Tibial nerve (tissue), 3 donors: Measurements from ENCODE around the gene NCBP2.

Experiments used
- POLR2A ChIP-seq, 2 donors: fragments of 450-650 bp; IDR thresholded peaks; one replicate each; pipeline ENCODE4 v1.6.1; 2017; ENCODE audit warnings: antibody characterized with exemption in 2 of 2, mild to moderate bottlenecking in 2 of 2, moderate library complexity in 2 of 2
- TF ChIP-seq, protein P1 (sequence below), 5 experiments: fragments of 200-600 bp in 3 of 5; fragments of 450-650 bp in 2 of 5; sonication (generic) in 3 of 5; IDR thresholded peaks; one replicate each; pipeline ENCODE4 v1.5.1; 2016 to 2019; ENCODE audit warnings: antibody characterized with exemption in 5 of 5, mild to moderate bottlenecking in 3 of 5, moderate library complexity in 2 of 5

DNA sequence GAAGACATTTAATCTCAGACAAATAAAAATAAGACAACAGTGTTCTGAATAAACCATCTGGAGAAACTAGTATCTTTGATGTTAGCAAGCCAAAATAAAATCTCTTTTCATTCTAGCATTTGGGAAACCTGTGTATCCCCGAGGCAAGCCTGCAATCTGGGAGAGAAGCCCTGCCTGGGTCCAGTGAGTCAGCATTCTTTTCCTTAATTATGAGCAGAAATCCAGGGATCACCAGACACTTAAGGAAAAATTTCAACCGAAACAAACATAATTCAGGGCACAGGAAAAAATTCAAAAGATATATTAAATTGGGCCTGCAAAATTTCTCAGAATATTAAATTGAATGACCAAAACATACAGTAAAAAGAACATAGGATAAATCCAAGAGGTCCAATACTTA, 4.2 kb downstream of the NCBP2 start:
- TF ChIP-seq POLR2A (IDR thresholded peaks at IDR 0.05), result no peak
- TF ChIP-seq, protein P1, sequence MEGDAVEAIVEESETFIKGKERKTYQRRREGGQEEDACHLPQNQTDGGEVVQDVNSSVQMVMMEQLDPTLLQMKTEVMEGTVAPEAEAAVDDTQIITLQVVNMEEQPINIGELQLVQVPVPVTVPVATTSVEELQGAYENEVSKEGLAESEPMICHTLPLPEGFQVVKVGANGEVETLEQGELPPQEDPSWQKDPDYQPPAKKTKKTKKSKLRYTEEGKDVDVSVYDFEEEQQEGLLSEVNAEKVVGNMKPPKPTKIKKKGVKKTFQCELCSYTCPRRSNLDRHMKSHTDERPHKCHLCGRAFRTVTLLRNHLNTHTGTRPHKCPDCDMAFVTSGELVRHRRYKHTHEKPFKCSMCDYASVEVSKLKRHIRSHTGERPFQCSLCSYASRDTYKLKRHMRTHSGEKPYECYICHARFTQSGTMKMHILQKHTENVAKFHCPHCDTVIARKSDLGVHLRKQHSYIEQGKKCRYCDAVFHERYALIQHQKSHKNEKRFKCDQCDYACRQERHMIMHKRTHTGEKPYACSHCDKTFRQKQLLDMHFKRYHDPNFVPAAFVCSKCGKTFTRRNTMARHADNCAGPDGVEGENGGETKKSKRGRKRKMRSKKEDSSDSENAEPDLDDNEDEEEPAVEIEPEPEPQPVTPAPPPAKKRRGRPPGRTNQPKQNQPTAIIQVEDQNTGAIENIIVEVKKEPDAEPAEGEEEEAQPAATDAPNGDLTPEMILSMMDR (IDR thresholded peaks at IDR 0.05), result no peak
